Activated T-helper 1 cell treated with anti-CD3 and anti-CD28 coated beads, Interleukin-12 subunit alpha, Interleukin-12 subunit beta, Interleukin-2, Interleukin-4 antibody, amounts not matched to agents 30 ng/mL and 10 ng/mL and 1 ng/mL, durations not matched to agents 14 hours and 24 hours and 36 hours (primary cell): ENCODE data around the gene GRN. TPM values are rescaled to one million over a fixed set of nuclear protein-coding genes. Genes with fewer than 3 reads are reported as not detected.
"Not testable (repeated sequence)": the region's sequence is repeated elsewhere in the genome, so short reads cannot be mapped to it uniquely, and the experiment has no call there.

Experiments used
- DNase-seq: peaks from one replicate; pipeline ENCODE4 v3.0.0; 2021; ENCODE audit warnings: low spot score
- H3K27ac Mint-ChIP-seq: one replicate; pipeline ENCODE4 v1.8.0; 2021; ENCODE audit warnings: mild to moderate bottlenecking, mixed read lengths
- H3K27me3 Mint-ChIP-seq: one replicate; pipeline ENCODE4 v1.8.0; 2022; ENCODE audit warnings: mild to moderate bottlenecking, moderate library complexity, mixed read lengths; ENCODE audit not compliant: insufficient read depth
- H3K36me3 Mint-ChIP-seq: one replicate; pipeline ENCODE4 v1.8.0; 2021; ENCODE audit warnings: low read depth, mixed read lengths
- H3K4me1 Mint-ChIP-seq: one replicate; pipeline ENCODE4 v1.8.0; 2021; ENCODE audit warnings: low read depth, mixed read lengths
- H3K4me3 Mint-ChIP-seq: one replicate; pipeline ENCODE4 v1.8.0; 2021; ENCODE audit warnings: mild to moderate bottlenecking, moderate library complexity, mixed read lengths
- H3K9me3 Mint-ChIP-seq: one replicate; pipeline ENCODE4 v1.8.0; 2021; ENCODE audit warnings: mixed read lengths
- intact Hi-C: fragments of 100-400 bp; cut with micrococcal nuclease; formaldehyde crosslinking; loops from one replicate; pipeline ENCODE4 v1.15.1; 2024
- total RNA-seq: library from RNA; stranded (reverse); gene quantifications from 2 replicates; pipeline ENCODE4 v1.2.3, GENCODE V29; 2022

GRN gene
- total RNA-seq, 1 donor from 2014 or later = 42.9 TPM

DNA sequence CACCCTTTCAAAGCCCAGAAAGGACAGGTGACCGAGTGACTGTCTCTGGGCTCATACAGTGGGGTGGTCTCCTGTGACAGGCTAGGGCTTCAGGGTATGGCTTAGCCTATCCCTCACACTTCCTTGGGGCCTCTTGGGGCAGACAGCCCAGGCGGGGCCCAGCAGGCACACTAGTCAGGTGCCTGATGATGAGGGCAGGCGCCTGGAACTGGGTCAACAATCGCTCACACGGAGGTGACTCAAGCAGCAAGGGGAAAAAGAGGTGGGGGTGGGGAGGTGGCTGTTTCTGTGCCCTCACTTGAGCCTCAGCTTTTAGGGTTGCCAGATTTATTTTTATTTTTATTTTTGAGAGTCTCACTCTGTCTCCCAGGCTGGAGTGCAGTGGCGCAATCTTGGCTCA is 6.4 kb upstream of the GRN start:
- DNase-seq = no peak
- intact Hi-C loops = no loop called here
- Mint-ChIP-seq H3K36me3 (no peaks in the 10 kb centered on the region), H3K9me3 (no peaks in the 10 kb centered on the region), H3K27me3 (peaks cover 15% of the 10 kb centered on the region), H3K4me3 (no peak overlapping the region), H3K4me1 (no peaks in the 10 kb centered on the region), H3K27ac (no peak overlapping the region)

DNA sequence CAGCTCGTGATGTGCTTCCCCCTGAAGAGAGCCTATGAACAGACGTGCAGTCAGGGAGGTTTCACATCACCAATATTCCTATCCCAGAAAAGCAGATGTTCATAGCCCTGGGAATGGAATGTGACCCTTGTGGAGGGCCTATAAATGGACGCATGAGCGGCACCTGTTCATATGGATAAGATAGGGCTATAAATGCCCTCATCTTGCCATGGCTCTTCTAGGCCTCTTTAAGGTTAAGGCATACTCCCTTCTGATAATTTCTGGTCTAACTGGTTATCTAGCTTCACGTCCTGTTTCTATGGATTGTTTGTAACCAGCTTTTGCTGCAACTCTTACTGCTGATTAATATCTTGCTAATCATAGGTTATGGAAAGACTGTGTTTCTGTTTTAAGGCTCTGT is 4.5 kb upstream of the GRN start:
- H3K27ac Mint-ChIP-seq, H3K36me3 Mint-ChIP-seq, H3K4me3 Mint-ChIP-seq, H3K4me1 Mint-ChIP-seq, DNase-seq, H3K9me3 Mint-ChIP-seq, intact Hi-C loops: not testable (repeated sequence)
- H3K27me3 Mint-ChIP-seq = peaks cover 17% of the 10 kb centered on the region

DNA sequence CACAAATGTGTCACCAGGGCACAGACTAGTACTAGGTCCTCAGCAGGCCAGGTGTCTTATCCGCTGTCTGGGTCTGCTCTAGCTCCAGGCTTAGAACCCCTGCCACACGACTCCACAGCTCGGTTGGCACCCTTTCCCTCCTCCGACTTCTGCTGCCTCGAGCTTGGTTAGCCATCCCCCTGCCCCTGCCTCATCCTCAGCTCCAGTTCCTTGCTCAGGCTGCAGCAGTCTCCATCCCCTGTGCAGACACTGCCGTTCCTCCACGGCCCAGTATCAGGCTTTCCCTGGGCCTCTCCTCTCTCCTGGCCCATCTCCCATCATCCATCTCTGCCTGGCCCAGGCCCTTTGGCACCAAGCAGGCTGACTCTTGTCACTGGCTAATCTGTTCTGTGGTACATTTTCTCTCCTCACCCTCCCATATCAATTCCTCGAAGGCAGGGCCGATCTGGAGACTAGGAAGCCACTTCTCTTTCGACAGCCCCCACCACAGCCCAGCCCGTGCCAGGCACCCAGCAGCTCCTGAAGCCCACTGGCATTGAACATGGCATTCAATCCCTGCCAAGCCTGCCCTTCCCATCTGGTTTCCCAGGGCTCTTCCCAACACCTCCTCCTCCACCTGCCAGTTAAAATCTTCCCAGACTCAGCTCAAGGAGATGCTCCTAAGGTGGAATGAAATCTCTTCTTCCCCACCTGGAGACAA is 1.4 kb upstream of the GRN start:
- Mint-ChIP-seq H3K27ac (no peak overlapping the region), H3K9me3 (no peaks in the 10 kb centered on the region), H3K4me3 (no peak overlapping the region), H3K36me3 (no peaks in the 10 kb centered on the region), H3K27me3 (peaks cover 11% of the 10 kb centered on the region), H3K4me1 (peaks cover 25% of the 10 kb centered on the region)
- intact Hi-C loops = no loop called here
- DNase-seq = no peak

DNA sequence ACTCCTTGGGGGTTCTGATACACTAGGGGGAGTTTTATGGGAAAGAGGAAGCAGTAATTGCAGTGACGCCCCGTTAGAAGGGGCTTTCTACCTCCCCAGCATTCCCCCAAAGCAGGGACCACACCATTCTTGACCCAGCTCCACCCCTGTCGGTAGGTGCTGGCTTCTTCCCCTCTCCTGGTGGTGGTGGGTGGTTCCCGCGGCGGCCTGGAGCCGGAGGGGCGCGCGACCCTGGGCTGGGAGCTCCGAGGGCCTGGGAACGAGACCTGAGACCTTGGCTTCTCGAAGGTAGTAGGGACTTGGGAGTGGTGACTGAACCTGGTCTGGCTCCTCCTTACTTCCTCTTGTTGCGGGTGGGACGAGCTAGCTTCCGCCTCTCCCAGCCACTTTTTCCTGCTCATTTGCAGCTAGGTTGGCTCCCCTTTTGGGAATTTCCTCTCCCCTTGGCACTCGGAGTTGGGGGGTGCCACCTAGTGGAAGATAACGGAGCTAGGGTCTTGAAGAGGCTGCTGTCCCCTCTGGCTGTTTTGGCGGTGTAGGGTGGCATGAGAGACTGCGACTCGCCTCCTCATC is 438 bp downstream of the GRN start:
- peak overlapping the region; percentile 93 for H3K4me3 Mint-ChIP-seq
- H3K27ac Mint-ChIP-seq = peak overlapping the region; percentile 84
- H3K4me1 Mint-ChIP-seq = peaks cover 27% of the 10 kb centered on the region
- no peaks in the 10 kb centered on the region for H3K9me3 Mint-ChIP-seq
- peaks cover 9% of the 10 kb centered on the region for H3K27me3 Mint-ChIP-seq
- H3K36me3 Mint-ChIP-seq = peaks cover 4% of the 10 kb centered on the region
- intact Hi-C loops = loop anchor here (1.0 to 5.0 kb wide), 9 partner anchors 14 to 279 kb away; partner anchors contain the start of genes FAM171A2, G6PC3, HDAC5 and LSM12
- DNase-seq = no peak

DNA sequence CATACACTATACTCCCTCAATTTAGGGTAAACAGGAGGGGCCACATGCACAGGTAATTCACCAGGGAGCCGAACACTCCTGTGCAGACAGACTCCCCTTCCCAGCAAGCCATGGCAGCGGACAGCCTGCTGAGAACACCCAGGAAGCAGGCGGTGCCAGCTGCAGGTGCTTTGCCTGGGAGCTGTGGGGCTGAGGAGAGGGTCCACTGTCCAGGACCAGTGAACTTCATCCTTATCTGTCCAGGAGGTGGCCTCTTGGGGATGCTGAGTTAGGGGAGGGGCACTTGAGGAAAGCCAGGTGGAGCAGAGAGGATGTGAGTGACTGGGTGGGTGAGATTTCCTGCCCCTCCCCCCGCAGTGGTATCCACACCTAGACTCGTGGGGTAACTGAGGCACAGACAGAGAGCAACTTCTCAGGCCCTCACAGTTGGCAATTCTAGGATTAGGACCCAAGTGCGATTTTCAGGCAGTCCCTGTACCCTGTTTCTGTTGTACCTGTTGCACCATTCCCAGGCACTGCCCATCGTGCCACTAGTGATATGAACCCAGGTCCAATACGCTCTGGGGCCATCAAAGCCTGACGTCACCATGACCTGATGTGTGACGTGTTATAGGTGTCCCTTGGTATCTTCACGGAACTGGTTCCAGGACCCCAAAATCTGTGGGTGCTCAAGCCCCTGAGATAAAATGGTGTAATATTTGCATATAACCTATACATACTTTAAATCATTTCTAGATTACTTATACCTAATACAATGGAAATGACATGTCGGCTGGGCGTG is 1.2 kb downstream of the GRN start:
- no peak for DNase-seq
- H3K27ac Mint-ChIP-seq = no peak overlapping the region
- peaks cover 27% of the 10 kb centered on the region for H3K4me1 Mint-ChIP-seq
- peaks cover 4% of the 10 kb centered on the region for H3K36me3 Mint-ChIP-seq
- intact Hi-C loops = loop anchor here (5.0 kb wide), 1 partner anchor 224 kb away; the partner anchor contains the start of gene HDAC5
- H3K27me3 Mint-ChIP-seq = peaks cover 3% of the 10 kb centered on the region
- H3K4me3 Mint-ChIP-seq = peak overlapping the region; percentile 93
- no peaks in the 10 kb centered on the region for H3K9me3 Mint-ChIP-seq

DNA sequence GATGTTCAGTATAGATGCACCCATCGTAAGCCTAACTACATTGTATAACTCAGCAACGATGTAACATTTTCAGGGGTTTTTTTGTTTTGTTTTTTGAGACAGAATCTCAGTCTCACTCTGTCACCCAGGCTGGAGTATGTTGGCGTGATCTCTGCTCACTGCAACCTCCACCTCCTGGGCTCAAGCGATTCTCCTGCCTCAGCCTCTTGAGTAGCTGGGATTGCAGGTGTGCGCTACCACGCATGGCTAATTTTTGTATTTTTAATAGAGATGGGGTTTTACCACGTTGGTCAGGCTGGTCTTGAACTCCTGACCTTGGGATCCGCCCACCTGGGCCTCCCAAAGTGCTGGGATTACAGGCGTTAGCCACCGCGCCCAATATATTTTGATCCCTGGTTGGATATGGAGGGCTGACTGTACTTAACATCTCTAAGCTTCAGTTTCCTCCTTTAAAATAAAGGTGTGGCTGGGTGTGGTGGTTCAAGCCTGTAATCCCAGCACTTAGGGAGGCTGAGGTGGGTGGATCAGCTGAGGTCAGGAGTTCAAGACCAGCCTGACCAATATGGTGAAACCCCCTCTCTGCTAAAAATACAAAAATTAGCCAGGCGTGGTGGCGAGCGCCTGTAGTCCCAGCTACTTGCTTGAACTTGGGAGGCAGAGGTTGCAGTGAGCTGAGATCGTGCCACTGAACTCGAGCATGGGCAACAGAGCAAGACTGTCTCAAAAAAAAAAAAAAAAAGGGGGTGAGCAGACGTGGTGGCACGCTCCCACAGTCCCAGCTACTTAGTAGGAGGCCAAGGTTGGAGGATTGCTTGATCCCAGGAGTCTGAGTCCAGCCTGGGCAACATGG is 2.3 kb downstream of the GRN start:
- H3K27me3 Mint-ChIP-seq, H3K9me3 Mint-ChIP-seq, DNase-seq, H3K36me3 Mint-ChIP-seq, H3K27ac Mint-ChIP-seq: not testable (repeated sequence)
- peaks cover 27% of the 10 kb centered on the region for H3K4me1 Mint-ChIP-seq
- intact Hi-C loops = loop anchor here (5.0 kb wide), 1 partner anchor 225 kb away; the partner anchor contains the start of gene HDAC5
- peak overlapping the region; percentile 26 for H3K4me3 Mint-ChIP-seq

DNA sequence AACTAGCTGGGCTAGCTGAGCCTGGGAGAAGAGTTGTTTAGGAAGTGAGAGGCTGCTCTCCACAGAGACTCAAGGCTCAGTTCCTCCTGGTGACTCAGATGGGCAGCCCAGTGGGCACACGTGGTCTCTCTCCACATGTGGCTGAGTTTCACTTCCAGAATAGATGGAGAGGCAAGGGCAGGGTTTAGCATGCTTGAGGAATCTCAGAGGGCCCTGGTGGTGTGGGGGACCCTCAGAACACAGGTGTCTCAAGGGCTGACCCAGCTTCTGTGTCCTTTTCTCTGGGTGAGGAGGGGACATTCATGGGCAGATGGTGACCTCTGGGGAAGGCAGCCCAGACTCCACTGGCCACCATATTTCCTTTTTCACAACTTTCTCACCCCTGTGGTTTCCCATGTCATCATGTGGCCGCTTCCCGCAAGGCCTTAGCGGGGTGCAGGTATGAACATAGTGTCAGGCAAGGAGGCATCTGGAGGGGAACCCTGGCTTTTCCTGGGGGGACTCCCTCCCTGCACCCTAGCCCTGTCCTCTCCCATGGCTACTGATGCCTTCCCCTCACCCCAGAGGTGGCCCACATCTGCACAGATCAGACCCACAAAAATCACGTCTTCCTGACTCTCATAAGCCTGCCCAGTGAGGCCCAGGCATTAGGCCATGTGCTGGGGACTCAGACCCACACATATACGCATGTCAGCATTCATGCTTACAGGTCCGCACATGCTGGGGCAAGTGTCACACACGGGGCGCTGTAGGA is 3.3 kb downstream of the GRN start:
- intact Hi-C loops = loop anchor here (5.0 kb wide), 1 partner anchor 226 kb away; the partner anchor contains the start of gene HDAC5
- no peak overlapping the region for H3K27ac Mint-ChIP-seq
- H3K27me3 Mint-ChIP-seq = peaks cover 2% of the 10 kb centered on the region
- peaks cover 27% of the 10 kb centered on the region for H3K4me1 Mint-ChIP-seq
- no peaks in the 10 kb centered on the region for H3K9me3 Mint-ChIP-seq
- DNase-seq = no peak
- H3K36me3 Mint-ChIP-seq = peaks cover 7% of the 10 kb centered on the region
- no peak overlapping the region for H3K4me3 Mint-ChIP-seq

DNA sequence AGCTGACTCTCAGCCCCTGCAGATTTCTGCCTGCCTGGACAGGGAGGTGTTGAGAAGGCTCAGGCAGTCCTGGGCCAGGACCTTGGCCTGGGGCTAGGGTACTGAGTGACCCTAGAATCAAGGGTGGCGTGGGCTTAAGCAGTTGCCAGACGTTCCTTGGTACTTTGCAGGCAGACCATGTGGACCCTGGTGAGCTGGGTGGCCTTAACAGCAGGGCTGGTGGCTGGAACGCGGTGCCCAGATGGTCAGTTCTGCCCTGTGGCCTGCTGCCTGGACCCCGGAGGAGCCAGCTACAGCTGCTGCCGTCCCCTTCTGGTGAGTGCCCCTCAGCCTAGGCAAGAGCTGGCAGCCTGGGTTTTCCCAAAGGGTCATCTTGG is 3.9 kb downstream of the GRN start:
- DNase-seq = no peak
- no peak overlapping the region for H3K27ac Mint-ChIP-seq

DNA sequence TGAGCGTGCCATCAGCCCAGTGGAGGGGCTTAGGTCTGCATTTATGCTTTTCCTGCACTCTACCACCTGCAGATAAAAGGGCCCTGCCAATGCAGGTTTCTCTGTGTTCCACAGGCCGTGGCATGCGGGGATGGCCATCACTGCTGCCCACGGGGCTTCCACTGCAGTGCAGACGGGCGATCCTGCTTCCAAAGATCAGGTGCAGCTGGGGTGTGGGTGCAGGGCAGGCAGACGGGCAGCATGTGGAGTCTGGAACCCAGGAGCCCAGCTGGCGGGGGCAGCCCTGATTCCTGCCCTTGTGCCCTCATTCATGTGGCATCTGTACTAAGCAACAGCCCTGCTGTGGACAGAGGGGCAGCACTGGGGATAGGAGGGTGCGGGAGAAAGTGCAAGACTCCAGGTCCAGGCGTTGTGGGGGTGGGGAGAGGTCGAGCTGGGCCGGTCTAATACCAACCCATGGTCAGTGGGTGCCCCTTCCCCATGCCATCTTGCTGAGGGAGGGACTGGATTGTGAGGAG is 4.5 kb downstream of the GRN start:
- no peaks in the 10 kb centered on the region for H3K9me3 Mint-ChIP-seq
- no peaks in the 10 kb centered on the region for H3K27me3 Mint-ChIP-seq
- H3K4me3 Mint-ChIP-seq = no peak overlapping the region
- peaks cover 7% of the 10 kb centered on the region for H3K36me3 Mint-ChIP-seq
- peaks cover 27% of the 10 kb centered on the region for H3K4me1 Mint-ChIP-seq
- no peak overlapping the region for H3K27ac Mint-ChIP-seq
- no peak for DNase-seq
- intact Hi-C loops = loop anchor here (5.0 kb wide), 1 partner anchor 227 kb away; the partner anchor contains the start of gene HDAC5

More for the DNA sequence above, 3.9 kb downstream of the GRN start:
- intact Hi-C loops = loop anchor here (5.0 kb wide), 1 partner anchor 227 kb away; the partner anchor contains the start of gene HDAC5
- peaks cover 7% of the 10 kb centered on the region for H3K36me3 Mint-ChIP-seq
- H3K4me1 Mint-ChIP-seq = peaks cover 27% of the 10 kb centered on the region
- H3K27me3 Mint-ChIP-seq = no peaks in the 10 kb centered on the region
- no peak overlapping the region for H3K4me3 Mint-ChIP-seq
- no peaks in the 10 kb centered on the region for H3K9me3 Mint-ChIP-seq

DNA sequence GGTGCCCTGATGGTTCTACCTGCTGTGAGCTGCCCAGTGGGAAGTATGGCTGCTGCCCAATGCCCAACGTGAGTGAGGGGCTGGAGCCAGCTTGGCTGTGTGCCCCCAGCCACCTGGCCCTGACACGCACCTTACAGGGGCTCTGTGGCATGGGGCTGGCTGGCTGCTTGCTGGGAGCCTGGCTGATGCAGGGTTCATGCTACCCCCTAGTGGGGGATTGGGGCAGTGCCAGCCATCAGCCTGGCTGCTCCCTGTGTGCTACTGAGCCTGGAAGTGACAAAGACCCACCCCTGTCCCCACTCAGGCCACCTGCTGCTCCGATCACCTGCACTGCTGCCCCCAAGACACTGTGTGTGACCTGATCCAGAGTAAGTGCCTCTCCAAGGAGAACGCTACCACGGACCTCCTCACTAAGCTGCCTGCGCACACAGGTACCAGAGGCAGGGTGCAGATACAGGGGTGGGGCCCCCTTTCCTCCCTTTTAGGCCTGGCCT is 5.7 kb downstream of the GRN start:
- intact Hi-C loops = no loop called here
- peaks cover 15% of the 10 kb centered on the region for H3K4me1 Mint-ChIP-seq
- peaks cover 7% of the 10 kb centered on the region for H3K36me3 Mint-ChIP-seq
- H3K9me3 Mint-ChIP-seq = no peaks in the 10 kb centered on the region
- DNase-seq = peak; percentile 60
- H3K27ac Mint-ChIP-seq = no peak overlapping the region
- no peak overlapping the region for H3K4me3 Mint-ChIP-seq
- peaks cover 6% of the 10 kb centered on the region for H3K27me3 Mint-ChIP-seq

DNA sequence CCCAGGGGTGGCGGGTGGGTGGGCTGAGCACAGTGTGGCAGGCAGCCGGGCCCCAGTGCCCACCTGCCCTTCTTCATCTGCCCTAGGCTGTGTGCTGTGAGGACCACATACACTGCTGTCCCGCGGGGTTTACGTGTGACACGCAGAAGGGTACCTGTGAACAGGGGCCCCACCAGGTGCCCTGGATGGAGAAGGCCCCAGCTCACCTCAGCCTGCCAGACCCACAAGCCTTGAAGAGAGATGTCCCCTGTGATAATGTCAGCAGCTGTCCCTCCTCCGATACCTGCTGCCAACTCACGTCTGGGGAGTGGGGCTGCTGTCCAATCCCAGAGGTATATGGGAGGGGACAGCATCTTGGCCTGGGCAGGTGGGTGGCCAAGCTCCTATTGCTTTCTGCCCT is 6.4 kb downstream of the GRN start:
- no peak for DNase-seq
- H3K36me3 Mint-ChIP-seq = peaks cover 7% of the 10 kb centered on the region
- H3K4me1 Mint-ChIP-seq = peaks cover 10% of the 10 kb centered on the region
- H3K27me3 Mint-ChIP-seq = peaks cover 6% of the 10 kb centered on the region
- no peaks in the 10 kb centered on the region for H3K9me3 Mint-ChIP-seq
- no peak overlapping the region for H3K4me3 Mint-ChIP-seq
- no peak overlapping the region for H3K27ac Mint-ChIP-seq
- intact Hi-C loops = no loop called here
